ENCODE data around the gene IFNA17.
"Not testable (repeated sequence)": the region's sequence is repeated elsewhere in the genome, so short reads cannot be mapped to it uniquely, and the experiment has no call there.

The IFNA17 gene

GRCh38 chr9:21228122-21228521, at the start of gene IFNA17:
Gene IFNA17, minus strand, starts transcription at chr9:21228222. Its CDS starts 49 bp downstream, at chr9:21228173.
- DNase-seq (ENCODE audit: low spot score) = no peak
- Mint-ChIP-seq H3K36me3 (ENCODE audit: low read depth) (no peaks in the 10 kb centered on the region), H3K4me3 (no peak within 1 kb of the TSS), H3K4me1 (ENCODE audit: low read depth) (no peaks in the 10 kb centered on the region), H3K9me3 (no peaks in the 10 kb centered on the region), H3K27me3 (ENCODE audit: low read depth) (peaks cover 14% of the 10 kb centered on the region), H3K27ac (no peak within 1 kb of the TSS)

GRCh38 chr9:21268347-21268657, 40.3 kb upstream of the IFNA17 start:
- Mint-ChIP-seq H3K27ac (no peak overlapping the region), H3K9me3 (no peaks in the 10 kb centered on the region), H3K36me3 (ENCODE audit: low read depth) (no peaks in the 10 kb centered on the region), H3K4me1 (ENCODE audit: low read depth) (no peaks in the 10 kb centered on the region), H3K4me3 (no peak overlapping the region), H3K27me3 (ENCODE audit: low read depth) (peaks cover 36% of the 10 kb centered on the region)
- DNase-seq (ENCODE audit: low spot score) = no peak

GRCh38 chr9:21267485-21268346, 39.7 kb upstream of the IFNA17 start:
- no peaks in the 10 kb centered on the region for H3K4me1 Mint-ChIP-seq (ENCODE audit: low read depth)
- no peak overlapping the region for H3K4me3 Mint-ChIP-seq
- no peaks in the 10 kb centered on the region for H3K36me3 Mint-ChIP-seq (ENCODE audit: low read depth)
- no peaks in the 10 kb centered on the region for H3K9me3 Mint-ChIP-seq
- H3K27me3 Mint-ChIP-seq (ENCODE audit: low read depth) = peaks cover 36% of the 10 kb centered on the region
- no peak overlapping the region for H3K27ac Mint-ChIP-seq
- DNase-seq (ENCODE audit: low spot score) = no peak

GRCh38 chr9:21266733-21267484, 38.9 kb upstream of the IFNA17 start:
- Mint-ChIP-seq H3K27me3 (ENCODE audit: low read depth) (peaks cover 37% of the 10 kb centered on the region), H3K27ac (no peak overlapping the region), H3K9me3 (no peaks in the 10 kb centered on the region), H3K4me3 (no peak overlapping the region), H3K36me3 (ENCODE audit: low read depth) (no peaks in the 10 kb centered on the region), H3K4me1 (ENCODE audit: low read depth) (no peaks in the 10 kb centered on the region)
- no peak for DNase-seq (ENCODE audit: low spot score)

GRCh38 chr9:21265421-21266189, 37.6 kb upstream of the IFNA17 start:
- no peaks in the 10 kb centered on the region for H3K4me1 Mint-ChIP-seq (ENCODE audit: low read depth)
- DNase-seq (ENCODE audit: low spot score) = no peak
- no peaks in the 10 kb centered on the region for H3K9me3 Mint-ChIP-seq
- no peak overlapping the region for H3K4me3 Mint-ChIP-seq
- peaks cover 36% of the 10 kb centered on the region for H3K27me3 Mint-ChIP-seq (ENCODE audit: low read depth)
- H3K36me3 Mint-ChIP-seq (ENCODE audit: low read depth) = no peaks in the 10 kb centered on the region
- H3K27ac Mint-ChIP-seq = no peak overlapping the region

GRCh38 chr9:21255538-21256212, 27.7 kb upstream of the IFNA17 start:
- Mint-ChIP-seq H3K4me1 (ENCODE audit: low read depth) (peaks cover 5% of the 10 kb centered on the region), H3K4me3 (no peak overlapping the region), H3K27me3 (ENCODE audit: low read depth) (peaks cover 40% of the 10 kb centered on the region), H3K27ac (no peak overlapping the region), H3K36me3 (ENCODE audit: low read depth) (no peaks in the 10 kb centered on the region), H3K9me3 (no peaks in the 10 kb centered on the region)
- no peak for DNase-seq (ENCODE audit: low spot score)

GRCh38 chr9:21252721-21253547, 24.9 kb upstream of the IFNA17 start:
- Mint-ChIP-seq H3K27me3 (ENCODE audit: low read depth) (peaks cover 50% of the 10 kb centered on the region), H3K4me3 (no peak overlapping the region)

GRCh38 chr9:21251638-21252037, 23.6 kb upstream of the IFNA17 start:
- no peak for DNase-seq (ENCODE audit: low spot score)
- Mint-ChIP-seq H3K27me3 (ENCODE audit: low read depth) (peaks cover 47% of the 10 kb centered on the region), H3K4me1 (ENCODE audit: low read depth) (peaks cover 5% of the 10 kb centered on the region), H3K27ac (no peak overlapping the region), H3K9me3 (no peaks in the 10 kb centered on the region), H3K36me3 (ENCODE audit: low read depth) (no peaks in the 10 kb centered on the region), H3K4me3 (no peak overlapping the region)

More at GRCh38 chr9:21252721-21253547, 24.9 kb upstream of the IFNA17 start:
- Mint-ChIP-seq H3K27ac (no peak overlapping the region), H3K4me1 (ENCODE audit: low read depth) (peaks cover 5% of the 10 kb centered on the region), H3K36me3 (ENCODE audit: low read depth) (no peaks in the 10 kb centered on the region), H3K9me3 (no peaks in the 10 kb centered on the region)
- no peak for DNase-seq (ENCODE audit: low spot score)

- H3K9me3 Mint-ChIP-seq = no peaks in the 10 kb centered on the region
Measured at GRCh38 chr9:21251190-21251589, 23.2 kb upstream of the IFNA17 start.

GRCh38 chr9:21244836-21245235, 16.8 kb upstream of the IFNA17 start:
- H3K36me3 Mint-ChIP-seq (ENCODE audit: low read depth) = no peaks in the 10 kb centered on the region
- no peaks in the 10 kb centered on the region for H3K9me3 Mint-ChIP-seq

More at GRCh38 chr9:21251190-21251589, 23.2 kb upstream of the IFNA17 start:
- peaks cover 5% of the 10 kb centered on the region for H3K4me1 Mint-ChIP-seq (ENCODE audit: low read depth)
- no peak overlapping the region for H3K27ac Mint-ChIP-seq
- H3K27me3 Mint-ChIP-seq (ENCODE audit: low read depth) = peaks cover 43% of the 10 kb centered on the region
- no peak overlapping the region for H3K4me3 Mint-ChIP-seq
- DNase-seq (ENCODE audit: low spot score) = no peak
- H3K36me3 Mint-ChIP-seq (ENCODE audit: low read depth) = no peaks in the 10 kb centered on the region

GRCh38 chr9:21239911-21240310, 11.9 kb upstream of the IFNA17 start, which contains the start of gene IFNA14:
Gene IFNA14, minus strand, starts transcription at chr9:21240005. Its CDS starts 70 bp downstream, at chr9:21239935.
- Mint-ChIP-seq H3K27me3 (ENCODE audit: low read depth) (peaks cover 46% of the 10 kb centered on the region), H3K4me3 (no peak within 1 kb of the TSS), H3K9me3 (no peaks in the 10 kb centered on the region), H3K27ac (no peak within 1 kb of the TSS), H3K4me1 (ENCODE audit: low read depth) (peaks cover 4% of the 10 kb centered on the region), H3K36me3 (ENCODE audit: low read depth) (no peaks in the 10 kb centered on the region)
- no peak for DNase-seq (ENCODE audit: low spot score)

More at GRCh38 chr9:21244836-21245235, 16.8 kb upstream of the IFNA17 start:
- no peak for DNase-seq (ENCODE audit: low spot score)
- Mint-ChIP-seq H3K4me3 (no peak overlapping the region), H3K27ac (no peak overlapping the region), H3K27me3 (ENCODE audit: low read depth) (peaks cover 22% of the 10 kb centered on the region), H3K4me1 (ENCODE audit: low read depth) (no peaks in the 10 kb centered on the region)

GRCh38 chr9:21236360-21236714, 8.3 kb upstream of the IFNA17 start:
- not testable (repeated sequence) for H3K36me3 Mint-ChIP-seq (ENCODE audit: low read depth); DNase-seq (ENCODE audit: low spot score); H3K9me3 Mint-ChIP-seq; H3K4me3 Mint-ChIP-seq; H3K4me1 Mint-ChIP-seq (ENCODE audit: low read depth); H3K27ac Mint-ChIP-seq
- H3K27me3 Mint-ChIP-seq (ENCODE audit: low read depth) = peaks cover 34% of the 10 kb centered on the region
